IMR-90 (cell line): ENCODE data around the gene FBRSL1. TPM values are rescaled to one million over a fixed set of nuclear protein-coding genes. Genes with fewer than 3 reads are reported as not detected.

Experiments
- ATAC-seq: fragments of 200-7000 bp; cut with Tn5 transposase; 2 replicates; pipeline ENCODE4 v1.9.1; 2020; ENCODE audit warnings: low read depth, mild to moderate bottlenecking, moderate library complexity
- BruUV-seq: library from RNA; stranded (reverse); fragments of 400-500 nt; replicated peaks from 2 replicates; lab custom pipeline; 2021; lab: Mats Ljungman, UMichigan
- CTCF ChIA-PET: fragments of 300-600 bp; formaldehyde crosslinking; extraction: SDS; loops from one replicate; lab custom pipeline; 2021; ENCODE audit warnings: antibody characterized with exemption; lab: Yijun Ruan, JAX
- POLR2A ChIA-PET: fragments of 300-600 bp; sonication (Branson Sonifier 250); formaldehyde crosslinking; loops from one replicate; lab custom pipeline; 2022; ENCODE audit warnings: antibody characterized with exemption; ENCODE audit not compliant: unreplicated experiment; lab: Charles Lee
- DNase-seq: peaks from one replicate; pipeline ENCODE4 v3.0.0; 2013
- H2AFZ ChIP-seq: replicated peaks from 2 replicates; pipeline ENCODE3; 2013; ENCODE audit warnings: low read length, mild to moderate bottlenecking; ENCODE audit not compliant: poor library complexity
- H2AK5ac ChIP-seq: 2 replicates; pipeline ENCODE4 v1.6.1; 2013; ENCODE audit warnings: low read depth, low read length, inconsistent platforms
- H2AK9ac ChIP-seq: replicated peaks from 2 replicates; pipeline ENCODE3; 2013; ENCODE audit warnings: mild to moderate bottlenecking, low read depth, low read length, moderate library complexity; ENCODE audit not compliant: poor library complexity
- H2BK120ac ChIP-seq: 2 replicates; pipeline ENCODE4 v1.6.1; 2013; ENCODE audit warnings: low read depth, low read length, inconsistent platforms
- H2BK15ac ChIP-seq: 3 replicates; pipeline ENCODE4 v1.6.1; 2013; ENCODE audit warnings: low read depth, low read length, inconsistent platforms
- H2BK20ac ChIP-seq: 2 replicates; pipeline ENCODE4 v1.6.1; 2013; ENCODE audit warnings: low read depth, mild to moderate bottlenecking, inconsistent platforms, low read length, moderate library complexity
- H2BK5ac ChIP-seq: 2 replicates; pipeline ENCODE4 v1.6.1; 2013; ENCODE audit warnings: mild to moderate bottlenecking, low read depth, low read length, inconsistent platforms; ENCODE audit not compliant: poor library complexity, severe bottlenecking
- H3K14ac ChIP-seq: replicated peaks from 2 replicates; pipeline ENCODE4 v1.6.1; 2013; ENCODE audit warnings: low read depth, low read length, inconsistent platforms
- H3K18ac ChIP-seq: 2 replicates; pipeline ENCODE4 v1.6.1; 2013; ENCODE audit warnings: low read depth, low read length, control low read depth
- H3K23ac ChIP-seq: 2 replicates; pipeline ENCODE4 v1.6.1; 2013; ENCODE audit warnings: low read depth, low read length, inconsistent platforms
- H3K27ac ChIP-seq: 2 replicates; pipeline ENCODE4 v1.5.1; 2013; ENCODE audit warnings: mild to moderate bottlenecking, control low read depth, low read length; ENCODE audit not compliant: insufficient read depth
- H3K27me3 ChIP-seq: 2 replicates; pipeline ENCODE4 v1.6.1; 2013; ENCODE audit warnings: low read length; ENCODE audit not compliant: control insufficient read depth, insufficient read depth
- H3K36me3 ChIP-seq: 2 replicates; pipeline ENCODE4 v1.6.1; 2013; ENCODE audit warnings: low read length, mixed read lengths; ENCODE audit not compliant: control insufficient read depth, insufficient read depth
- H3K4ac ChIP-seq: 2 replicates; pipeline ENCODE4 v1.6.1; 2013; ENCODE audit warnings: low read depth, low read length, inconsistent platforms
- H3K4me1 ChIP-seq: 2 replicates; pipeline ENCODE4 v1.6.1; 2013; ENCODE audit warnings: low read length, mixed read lengths; ENCODE audit not compliant: control insufficient read depth, insufficient read depth
- H3K4me2 ChIP-seq: 2 replicates; pipeline ENCODE4 v1.6.1; 2013; ENCODE audit warnings: low read depth, mild to moderate bottlenecking, control low read depth, low read length, moderate library complexity
- H3K4me3 ChIP-seq: 2 replicates; pipeline ENCODE4 v1.5.1; 2013; ENCODE audit warnings: low read depth, mild to moderate bottlenecking, control low read depth, low read length, moderate library complexity; ENCODE audit not compliant: insufficient read depth
- H3K56ac ChIP-seq: 2 replicates; pipeline ENCODE4 v1.6.1; 2013; ENCODE audit warnings: low read length, inconsistent platforms; ENCODE audit not compliant: insufficient read depth; ENCODE audit errors: extremely low read depth
- H3K79me1 ChIP-seq, 2 experiments: 2 replicates each; pipeline ENCODE4 v1.6.1; 2013; ENCODE audit warnings: low read length in 2 of 2, inconsistent platforms in 1 of 2, low read depth in 1 of 2
- H3K9ac ChIP-seq: 2 replicates; pipeline ENCODE4 v1.6.1; 2013; ENCODE audit warnings: low read depth, low read length, control low read depth
- H3K9me1 ChIP-seq: 2 replicates; pipeline ENCODE4 v1.6.1; 2013; ENCODE audit warnings: low read length, inconsistent platforms; ENCODE audit not compliant: insufficient read depth
- H3K9me3 ChIP-seq: 2 replicates; pipeline ENCODE4 v1.6.1; 2013; ENCODE audit warnings: low read length; ENCODE audit not compliant: control insufficient read depth, insufficient read depth
- H4K20me1 ChIP-seq: 2 replicates; pipeline ENCODE4 v1.6.1; 2013; ENCODE audit warnings: low read length, inconsistent platforms; ENCODE audit not compliant: insufficient read depth
- H4K5ac ChIP-seq: 2 replicates; pipeline ENCODE4 v1.6.1; 2013; ENCODE audit warnings: mild to moderate bottlenecking, low read depth, low read length, control low read depth
- H4K8ac ChIP-seq, 2 experiments: 2 replicates each; pipeline ENCODE4 v1.6.1; 2013; ENCODE audit warnings: low read depth in 2 of 2, low read length in 2 of 2, control low read depth in 1 of 2, inconsistent platforms in 1 of 2
- H4K91ac ChIP-seq: 2 replicates; pipeline ENCODE4 v1.6.1; 2013; ENCODE audit warnings: low read depth, low read length, inconsistent platforms; ENCODE audit not compliant: insufficient read depth
- BHLHE40 ChIP-seq: fragments of 150-350 bp; IDR thresholded peaks from 2 replicates; pipeline ENCODE4 v1.6.1; 2016; ENCODE audit warnings: mild to moderate bottlenecking, low read depth, low read length
- CEBPB ChIP-seq: IDR thresholded peaks from 2 replicates; pipeline ENCODE4 v1.6.1; 2012; ENCODE audit warnings: low read depth, low read length, improper control_type of control experiment
- CTCF ChIP-seq: conservative IDR thresholded peaks from 2 replicates; pipeline ENCODE4 v1.5.1; 2012; ENCODE audit warnings: mild to moderate bottlenecking, low read depth, low read length, improper control_type of control experiment
- ELK1 ChIP-seq: fragments of 150-350 bp; IDR thresholded peaks from 2 replicates; pipeline ENCODE4 v1.6.1; 2016; ENCODE audit warnings: low read depth, mild to moderate bottlenecking, low read length, moderate library complexity, borderline replicate concordance
- FOS ChIP-seq: fragments of 150-350 bp; IDR thresholded peaks from 2 replicates; pipeline ENCODE4 v1.6.1; 2016; ENCODE audit warnings: low read depth, low read length
- MAZ ChIP-seq: IDR thresholded peaks from 2 replicates; pipeline ENCODE4 v1.6.1; 2012; ENCODE audit warnings: low read depth, mild to moderate bottlenecking, low read length, improper control_type of control experiment, moderate library complexity, borderline replicate concordance
- NFE2L2 ChIP-seq: fragments of 150-350 bp; IDR thresholded peaks from 2 replicates; pipeline ENCODE4 v1.6.1; 2016; ENCODE audit warnings: low read depth, mild to moderate bottlenecking, low read length
- RFX5 ChIP-seq: IDR thresholded peaks from 2 replicates; pipeline ENCODE4 v1.8.0; 2012; ENCODE audit warnings: low read depth, mild to moderate bottlenecking, low read length, moderate library complexity
- WGBS, 2 experiments: methylation state at CpG; one replicate each; pipeline versions ENCODE4 v1.1.5 to v1.1.7; 2013; ENCODE audit warnings: missing lambda C conversion rate in 2 of 2; ENCODE audit not compliant: insufficient read length in 1 of 2; ENCODE audit errors: extremely low coverage in 2 of 2; 5-methylcytosine and 5-hydroxymethylcytosine counted together
- dilution Hi-C: fragments of 300-500 bp; cut with HindIII; formaldehyde crosslinking; loops from one replicate; pipeline ENCODE4 v1.14.3; 2018; ENCODE audit warnings: low sequenced_read_pairs; ENCODE audit not compliant: unreplicated experiment
- in situ Hi-C: fragments of 300-500 bp; cut with MboI; formaldehyde crosslinking; loops from 3 replicates; pipeline ENCODE4 v1.14.3; 2019; ENCODE audit warnings: low sequenced_read_pairs, inconsistent platforms, mixed read lengths
- intact Hi-C: fragments of 100-400 bp; cut with micrococcal nuclease; formaldehyde crosslinking; loops from 2 replicates; pipeline ENCODE4 v1.10.0; 2022
- polyA plus RNA-seq, 3 experiments: library from polyadenylated mRNA; depleted of rRNA; stranded (reverse); fragments of >200 nt; gene quantifications; 2 replicates each; pipeline ENCODE4 v1.2.3, GENCODE V29; 2012; ENCODE audit warnings: low replicate concordance in 1 of 3
- total RNA-seq: library from RNA; depleted of rRNA; stranded (reverse); fragments of >200 nt; gene quantifications from 2 replicates; pipeline ENCODE4 v1.2.3, GENCODE V29; 2012

FBRSL1 gene
- total and polyA plus RNA-seq, 2 of the 4 experiments (the other 2 are of a cell fraction): 0.36 to 10.8 TPM

- Histone ChIP-seq H3K27ac (no peak overlapping the region), H3K4ac (no peak overlapping the region), H2BK15ac (no peak overlapping the region), H2AK9ac (no peak overlapping the region), H3K4me3 (no peak overlapping the region), H3K4me1 (peaks cover 2% of the 10 kb centered on the region; the same call in 1 of the 2 replicates), H3K9me3 (no peaks in the 10 kb centered on the region; the same call in 1 of the 2 replicates), H3K14ac (no peak overlapping the region), H2AFZ (no peak overlapping the region), H4K20me1 (peaks cover 18% of the 10 kb centered on the region), H3K56ac (no peak overlapping the region), H3K79me1 (peaks cover 14 to 16% of the 10 kb centered on the region in 2 experiments; a peak in 3 of 4 replicates), H2AK5ac (no peak overlapping the region), H2BK5ac (no peak overlapping the region), H3K9me1 (0 out of 2 replicates have a peak, but pooled peaks cover 3% of the 10 kb centered on the region), H4K5ac (no peak overlapping the region), H3K4me2 (no peak overlapping the region), H3K36me3 (peaks cover 12% of the 10 kb centered on the region), H4K8ac (no peak overlapping the region), H4K91ac (no peak overlapping the region), H3K9ac (no peak overlapping the region), H2BK120ac (no peak overlapping the region), H3K23ac (no peak overlapping the region), H3K27me3 (no peaks in the 10 kb centered on the region), H2BK20ac (no peak overlapping the region), H3K18ac (no peak overlapping the region)
- WGBS, 2 experiments: 40% methylated on average over 2 of the region's 5 CpGs; no CpG with 5 or more reads in 1 of the 2 experiments
- ChIA-PET POLR2A (no interaction called here), CTCF (interaction anchor here (1.2 to 2.3 kb wide), 2 partner anchors 9 to 100 kb away, joined by 4 to 7 read pairs; no protein-coding TSS in a partner anchor)
- BruUV-seq: no TSS peak
- TF ChIP-seq NFE2L2: no peak
- no peak for TF ChIP-seq ELK1
- no peak for TF ChIP-seq RFX5
- TF ChIP-seq BHLHE40: no peak
- no peak for TF ChIP-seq CEBPB
- TF ChIP-seq CTCF: no peak
- TF ChIP-seq FOS: no peak
- no peak for TF ChIP-seq MAZ
- intact Hi-C loops (no loop called here), in situ Hi-C loops (no loop called here), dilution Hi-C loops (no loop called here)
- ATAC-seq (no peak), DNase-seq (no peak)
These were observed 24.9 kb downstream of the FBRSL1 start for GRCh38 chr12:132514838-132515237.
